Neuronal stem cell (in vitro differentiated cells): ENCODE measurements around the gene PLEKHA8.

Source experiments
- DNase-seq: peaks from one replicate; pipeline ENCODE4 v3.0.0-alpha.2; 2013; ENCODE audit warnings: low spot score
- H2AFZ ChIP-seq: one replicate; pipeline ENCODE4 v1.6.1; 2013; ENCODE audit warnings: mild to moderate bottlenecking, low read length, inconsistent platforms
- H2AK5ac ChIP-seq: 2 replicates; pipeline ENCODE4 v1.6.1; 2013; ENCODE audit warnings: low read depth, mild to moderate bottlenecking, inconsistent platforms, low read length, moderate library complexity, mixed read lengths
- H2BK120ac ChIP-seq: 2 replicates; pipeline ENCODE4 v1.6.1; 2013; ENCODE audit warnings: low read depth, mild to moderate bottlenecking, inconsistent platforms, low read length, moderate library complexity, mixed read lengths
- H2BK12ac ChIP-seq: one replicate; pipeline ENCODE4 v1.6.1; 2013; ENCODE audit warnings: low read length, inconsistent platforms
- H2BK15ac ChIP-seq: 2 replicates; pipeline ENCODE4 v1.6.1; 2013; ENCODE audit warnings: mild to moderate bottlenecking, low read length, inconsistent platforms, mixed read lengths
- H2BK5ac ChIP-seq: one replicate; pipeline ENCODE4 v1.6.1; 2013; ENCODE audit warnings: inconsistent platforms, mild to moderate bottlenecking, low read length, moderate library complexity
- H3K14ac ChIP-seq: one replicate; pipeline ENCODE4 v1.6.1; 2013; ENCODE audit warnings: low read length, inconsistent platforms
- H3K18ac ChIP-seq: 2 replicates; pipeline ENCODE4 v1.6.1; 2013; ENCODE audit warnings: low read length, inconsistent platforms
- H3K23ac ChIP-seq: 2 replicates; pipeline ENCODE4 v1.6.1; 2013; ENCODE audit warnings: low read depth, mild to moderate bottlenecking, mixed read lengths, low read length, inconsistent platforms; ENCODE audit not compliant: poor library complexity
- H3K27ac ChIP-seq: replicated peaks from 3 replicates; pipeline ENCODE4 v1.5.1; 2013; ENCODE audit warnings: low read length, inconsistent platforms
- H3K27me3 ChIP-seq, 3 experiments: 2 replicates each; pipeline ENCODE4 v1.6.1; 2013; ENCODE audit warnings: low read length in 3 of 3, mild to moderate bottlenecking in 2 of 3, inconsistent platforms in 1 of 3, low read depth in 1 of 3, mixed read lengths in 1 of 3, moderate library complexity in 1 of 3; ENCODE audit not compliant: control insufficient read depth in 3 of 3, insufficient read depth in 3 of 3
- H3K36me3 ChIP-seq, 2 donors: replicated peaks in 1 of 2; 2 replicates each; pipeline ENCODE4 v1.6.1; 2013; ENCODE audit warnings: low read length in 2 of 2; ENCODE audit not compliant: control insufficient read depth in 2 of 2, insufficient read depth in 2 of 2
- H3K4ac ChIP-seq: 2 replicates; pipeline ENCODE4 v1.6.1; 2013; ENCODE audit warnings: inconsistent platforms, mild to moderate bottlenecking, low read length, moderate library complexity
- H3K4me1 ChIP-seq, 2 donors: 1 replicate in 1 of 2; 2 replicates in 1 of 2; pipeline ENCODE4 v1.6.1; 2013; ENCODE audit warnings: low read length in 2 of 2, low read depth in 1 of 2; ENCODE audit not compliant: control insufficient read depth in 2 of 2, insufficient read depth in 1 of 2
- H3K4me2 ChIP-seq: one replicate; pipeline ENCODE4 v1.6.1; 2013; ENCODE audit warnings: mild to moderate bottlenecking, low read length, inconsistent platforms; ENCODE audit not compliant: insufficient read depth, poor library complexity, severe bottlenecking
- H3K4me3 ChIP-seq, 2 donors: 2 replicates each; pipeline ENCODE4 v1.5.1; 2013; ENCODE audit warnings: low read length in 2 of 2, mild to moderate bottlenecking in 2 of 2, inconsistent platforms in 1 of 2, moderate library complexity in 1 of 2
- H3K79me1 ChIP-seq: one replicate; pipeline ENCODE4 v1.6.1; 2013; ENCODE audit warnings: low read depth, mild to moderate bottlenecking, inconsistent platforms, low read length, moderate library complexity
- H3K9ac ChIP-seq: one replicate; pipeline ENCODE4 v1.6.1; 2013; ENCODE audit warnings: mild to moderate bottlenecking, low read depth, low read length, inconsistent platforms; ENCODE audit not compliant: poor library complexity
- H3K9me3 ChIP-seq, 2 donors: replicated peaks in 1 of 2; 2 replicates each; pipeline versions ENCODE3 to v1.6.1; 2013; ENCODE audit warnings: low read length in 2 of 2, mild to moderate bottlenecking in 2 of 2, inconsistent platforms in 1 of 2, low read depth in 1 of 2, mixed read lengths in 1 of 2, moderate library complexity in 1 of 2; ENCODE audit not compliant: control insufficient read depth in 2 of 2, insufficient read depth in 1 of 2
- H4K8ac ChIP-seq: one replicate; pipeline ENCODE4 v1.6.1; 2013; ENCODE audit warnings: low read depth, mild to moderate bottlenecking, inconsistent platforms, low read length, moderate library complexity
- H4K91ac ChIP-seq: one replicate; pipeline ENCODE4 v1.6.1; 2013; ENCODE audit warnings: low read length, low read depth, mild to moderate bottlenecking, inconsistent platforms; ENCODE audit not compliant: poor library complexity
- WGBS, 2 donors: extraction: QIAGEN DNeasy Blood & Tissue Kit; methylation state at CpG; one replicate each; pipeline ENCODE4 v1.1.7; 2013; ENCODE audit warnings: missing lambda C conversion rate in 2 of 2, mixed read lengths in 1 of 2; ENCODE audit not compliant: insufficient read length in 2 of 2, insufficient replicate concordance in 1 of 2; ENCODE audit errors: extremely low coverage in 2 of 2; 5-methylcytosine and 5-hydroxymethylcytosine counted together

The PLEKHA8 gene

DNA sequence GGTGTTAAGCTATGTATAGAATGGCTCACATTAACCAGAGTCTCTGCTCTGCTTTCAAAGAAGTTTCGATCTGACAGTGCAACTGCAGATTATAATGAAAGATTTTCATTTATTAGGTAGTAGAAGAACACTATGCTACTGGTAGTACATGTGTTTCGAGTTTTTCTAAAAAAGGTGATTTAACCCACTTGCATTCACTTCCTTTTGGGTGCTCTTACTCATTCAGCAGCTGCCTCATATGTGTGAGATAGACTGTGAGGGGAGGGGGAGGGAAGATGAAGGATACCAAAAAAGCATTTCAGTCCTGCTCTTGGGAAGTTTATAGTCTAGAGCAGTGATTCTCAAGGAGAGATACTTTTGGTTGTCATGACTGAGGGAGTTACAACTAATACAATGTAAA lies 20.4 kb downstream of the PLEKHA8 start:
- Histone ChIP-seq H2BK120ac (no peak overlapping the region), H2BK5ac (no peak overlapping the region), H3K4me2 (no peak overlapping the region), H3K27me3 (no peaks in the 10 kb centered on the region), H3K4ac (no peak overlapping the region), H3K9me3 (no peaks in the 10 kb centered on the region), H2AK5ac (no peak overlapping the region), H3K79me1 (no peaks in the 10 kb centered on the region), H3K36me3 (peaks cover 22 to 89% of the 10 kb centered on the region in 2 donors), H3K23ac (no peak overlapping the region), H3K4me3 (no peak overlapping the region), H4K91ac (no peak overlapping the region), H2AFZ (no peak overlapping the region), H2BK15ac (no peak overlapping the region), H3K9ac (no peak overlapping the region), H3K14ac (no peak overlapping the region), H3K27ac (no peak overlapping the region), H4K8ac (no peak overlapping the region), H3K18ac (no peak overlapping the region), H2BK12ac (no peak overlapping the region), H3K4me1 (no peaks in the 10 kb centered on the region)
- no CpG with 5 or more reads among the region's 2 CpGs for WGBS, 2 donors
- no peak for DNase-seq

DNA sequence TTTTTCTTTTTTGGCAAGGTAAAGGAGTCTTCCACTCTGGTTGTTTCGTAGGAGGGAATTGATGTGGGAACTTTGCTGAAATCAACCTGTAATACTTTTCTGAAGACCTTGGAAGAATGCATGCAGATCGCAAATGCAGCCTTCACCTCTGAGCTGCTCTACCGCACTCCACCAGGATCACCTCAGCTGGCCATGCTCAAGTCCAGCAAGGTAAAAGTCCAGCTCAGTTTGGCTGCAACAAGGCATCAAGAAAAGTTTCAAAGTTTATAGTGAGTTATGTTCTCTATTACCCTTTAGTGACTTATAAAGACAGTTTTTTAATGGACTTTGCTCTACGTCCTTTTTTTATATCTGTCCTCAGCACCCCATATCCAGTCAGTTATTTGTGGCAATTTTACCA lies 21.0 kb downstream of the PLEKHA8 start:
- Histone ChIP-seq H3K4me2 (no peak overlapping the region), H2BK15ac (no peak overlapping the region), H3K27ac (no peak overlapping the region), H3K4me1 (no peaks in the 10 kb centered on the region), H2BK120ac (no peak overlapping the region), H3K36me3 (peaks cover 22 to 95% of the 10 kb centered on the region in 2 donors), H3K18ac (no peak overlapping the region), H3K9ac (no peak overlapping the region), H3K14ac (no peak overlapping the region), H2BK12ac (no peak overlapping the region), H4K91ac (no peak overlapping the region), H3K4me3 (no peak overlapping the region), H2AK5ac (no peak overlapping the region), H3K79me1 (no peaks in the 10 kb centered on the region), H3K4ac (no peak overlapping the region), H2AFZ (no peak overlapping the region), H4K8ac (no peak overlapping the region), H2BK5ac (no peak overlapping the region), H3K23ac (no peak overlapping the region), H3K9me3 (no peaks in the 10 kb centered on the region), H3K27me3 (no peaks in the 10 kb centered on the region)
- no CpG with 5 or more reads among the region's 4 CpGs for WGBS, 2 donors
- no peak for DNase-seq

DNA sequence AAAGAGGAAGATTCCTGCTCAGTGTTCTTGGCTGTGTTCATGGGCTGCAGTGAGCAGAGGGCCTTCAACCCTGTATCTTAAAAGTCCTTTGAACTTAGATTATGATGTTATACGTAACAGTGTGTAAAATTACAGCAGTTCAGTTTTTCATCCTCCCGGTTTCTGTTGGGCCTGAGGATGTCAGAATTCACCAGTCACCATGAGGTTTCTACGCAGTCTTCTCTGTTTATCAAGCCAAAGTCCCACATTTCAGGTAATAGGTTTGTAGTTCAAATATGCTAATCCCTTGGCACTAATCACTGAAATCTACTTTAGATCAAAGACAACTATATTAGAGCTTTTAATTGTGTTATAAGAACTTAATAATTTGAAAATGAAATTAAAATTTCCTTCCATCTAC lies 24.9 kb downstream of the PLEKHA8 start:
- H3K36me3 ChIP-seq, result peaks cover 17 to 90% of the 10 kb centered on the region in 2 donors
- WGBS, 2 donors, result no CpG with 5 or more reads among the region's 3 CpGs
- no peak overlapping the region for H3K9ac ChIP-seq
- no peak overlapping the region for H2BK15ac ChIP-seq
- H2BK5ac ChIP-seq, result no peak overlapping the region
- no peak overlapping the region for H3K4me3 ChIP-seq
- no peak overlapping the region for H2AK5ac ChIP-seq
- no peak overlapping the region for H3K4me2 ChIP-seq
- no peaks in the 10 kb centered on the region for H3K79me1 ChIP-seq
- no peak overlapping the region for H3K23ac ChIP-seq
- no peak overlapping the region for H3K4ac ChIP-seq
- H2BK120ac ChIP-seq, result no peak overlapping the region
- H4K91ac ChIP-seq, result no peak overlapping the region
- no peak overlapping the region for H2AFZ ChIP-seq
- no peak overlapping the region for H3K14ac ChIP-seq
- H3K27me3 ChIP-seq, result no peaks in the 10 kb centered on the region
- H4K8ac ChIP-seq, result no peak overlapping the region
- H3K18ac ChIP-seq, result no peak overlapping the region
- no peak overlapping the region for H2BK12ac ChIP-seq
- peaks cover 0 to 7% of the 10 kb centered on the region in 2 donors for H3K9me3 ChIP-seq
- H3K4me1 ChIP-seq, result no peaks in the 10 kb centered on the region
- DNase-seq, result no peak
- no peak overlapping the region for H3K27ac ChIP-seq

DNA sequence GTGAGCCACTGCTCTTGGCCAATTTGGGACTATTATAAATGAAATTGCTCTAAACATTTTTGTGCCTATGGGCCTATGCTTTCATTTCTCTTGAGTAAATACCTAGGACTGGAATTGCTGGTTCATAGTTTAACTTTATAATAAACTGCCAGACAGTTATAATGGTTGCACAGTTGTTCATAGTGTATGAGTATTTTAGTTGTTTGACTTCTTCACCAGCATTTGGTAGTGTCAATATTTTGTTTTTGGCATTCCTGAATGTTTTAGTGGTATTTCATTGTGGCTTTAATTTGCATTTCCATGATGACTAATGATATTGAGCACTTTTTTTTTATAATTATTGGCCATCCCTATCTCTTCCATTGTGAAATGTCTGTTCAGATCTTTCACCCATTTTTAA lies 29.5 kb downstream of the PLEKHA8 start:
- no peak overlapping the region for H2BK5ac ChIP-seq
- H4K8ac ChIP-seq, result no peak overlapping the region
- H3K27me3 ChIP-seq, result no peaks in the 10 kb centered on the region
- H2AK5ac ChIP-seq, result no peak overlapping the region
- H2BK15ac ChIP-seq, result no peak overlapping the region
- H3K14ac ChIP-seq, result no peak overlapping the region
- H3K23ac ChIP-seq, result no peak overlapping the region
- H3K36me3 ChIP-seq, result peaks cover 13 to 92% of the 10 kb centered on the region in 2 donors
- no peak overlapping the region for H2AFZ ChIP-seq
- H2BK12ac ChIP-seq, result no peak overlapping the region
- H3K18ac ChIP-seq, result no peak overlapping the region
- no peak overlapping the region for H3K27ac ChIP-seq
- no peak overlapping the region for H3K4ac ChIP-seq
- peaks cover 0 to 15% of the 10 kb centered on the region in 2 donors for H3K9me3 ChIP-seq
- DNase-seq, result no peak
- H3K4me3 ChIP-seq, result no peak overlapping the region
- H3K4me2 ChIP-seq, result no peak overlapping the region
- no peaks in the 10 kb centered on the region for H3K79me1 ChIP-seq
- H2BK120ac ChIP-seq, result no peak overlapping the region
- no peaks in the 10 kb centered on the region for H3K4me1 ChIP-seq
- H3K9ac ChIP-seq, result no peak overlapping the region
- no peak overlapping the region for H4K91ac ChIP-seq
